ENCODE data around the gene JAKMIP1. TPM values are rescaled to one million over a fixed set of nuclear protein-coding genes. Genes with fewer than 3 reads are reported as not detected.

JAKMIP1 gene
- total RNA-seq, 1 experiment from 2014 or later: not detected

- Histone ChIP-seq H3K79me2 (ENCODE audit: insufficient read depth, low read length) (no peaks in the 10 kb centered on the region), H3K27me3 (ENCODE audit: insufficient read depth, low read length) (peaks cover 22% of the 10 kb centered on the region), H3K9me2 (ENCODE audit: insufficient read depth) (no peaks in the 10 kb centered on the region), H3K4me2 (ENCODE audit: low read length) (no peak overlapping the region), H3K4me1 (ENCODE audit: control insufficient read depth in 1 of 2, insufficient read depth in 2 of 2, low read length in 2 of 2) (peaks cover 0 to 7% of the 10 kb centered on the region in 2 experiments; a peak in 1 of 4 replicates), H4K20me1 (ENCODE audit: insufficient read depth) (no peaks in the 10 kb centered on the region), H3K4me3 (replicated peaks in 1 of 2; ENCODE audit: low read depth in 1 of 2, low read length in 2 of 2) (no peak overlapping the region), H3K9me3 (ENCODE audit: control insufficient read depth in 1 of 2, insufficient read depth in 1 of 2, low read depth in 1 of 2, low read length in 2 of 2) (no peaks in the 10 kb centered on the region), H3K9ac (ENCODE audit: low read length) (no peak overlapping the region), H2AFZ (ENCODE audit: low read depth, low read length, poor library complexity, severe bottlenecking) (no peak overlapping the region), H3K27ac (ENCODE audit: low read depth, low read length) (no peak overlapping the region), H3K36me3 (ENCODE audit: control insufficient read depth in 1 of 2, insufficient read depth in 2 of 2, low read length in 2 of 2) (no peaks in the 10 kb centered on the region)
- BruUV-seq (replicated peaks): no TSS peak
- intact Hi-C loops (cut with micrococcal nuclease): no loop called here
- RAD21 ChIA-PET (ENCODE audit: low non-redundant PET in 1 of 2, low total read pairs in 2 of 2, uncharacterized antibody in 2 of 2, unreplicated experiment in 2 of 2): no interaction called here
- POLR2A ChIA-PET: no interaction called here
- CTCF ChIA-PET: no interaction called here
- no peak for TF ChIP-seq JUND (IDR thresholded peaks at IDR 0.05)
- TF ChIP-seq YY1 (IDR thresholded peaks at IDR 0.05; ENCODE audit: extremely low read depth, insufficient replicate concordance, low read depth, low read length): no peak
- TF ChIP-seq EGR1 (IDR thresholded peaks at IDR 0.05; ENCODE audit: low read depth): no peak
- TF ChIP-seq MAX (IDR thresholded peaks at IDR 0.05): no peak
- TF ChIP-seq POLR2AphosphoS5 (IDR thresholded peaks at IDR 0.05; ENCODE audit: low read depth, low read length): no peak
- no peak for TF ChIP-seq ZNF274 (IDR thresholded peaks at IDR 0.05; ENCODE audit: low read depth, low read length)
- no peak for TF ChIP-seq ZFX (IDR thresholded peaks at IDR 0.05)
- no peak for TF ChIP-seq ATF3 (IDR thresholded peaks at IDR 0.05)
- TF ChIP-seq EZH2phosphoT487 (IDR thresholded peaks at IDR 0.05; ENCODE audit: borderline replicate concordance): no peak
- no peak for TF ChIP-seq ZBTB33 (IDR thresholded peaks at IDR 0.05; ENCODE audit: extremely low read depth, insufficient replicate concordance, low read length)
- TF ChIP-seq SRF (IDR thresholded peaks at IDR 0.05; ENCODE audit: low read depth): no peak
- no peak for TF ChIP-seq RAD21 (IDR thresholded peaks at IDR 0.05; ENCODE audit: low read depth)
- TF ChIP-seq FOSL1 (IDR thresholded peaks at IDR 0.05; ENCODE audit: low read depth): no peak
- TF ChIP-seq CTCF (IDR thresholded peaks at IDR 0.05 in 2 of 3, conservative IDR thresholded peaks at IDR 0.05 in 1 of 3; ENCODE audit: borderline replicate concordance in 1 of 3, insufficient read depth in 1 of 3, low read depth in 2 of 3, low read length in 2 of 3): no peak
- TF ChIP-seq EZH2 (IDR thresholded peaks at IDR 0.05): no peak
- TF ChIP-seq SP1 (IDR thresholded peaks at IDR 0.05; ENCODE audit: low read depth): no peak
- TF ChIP-seq TCF7L2 (IDR thresholded peaks at IDR 0.05; ENCODE audit: borderline replicate concordance, extremely low read depth, insufficient read depth, insufficient read length): no peak
- ATAC-seq (no peak), DNase-seq (ENCODE audit: low read depth, low spot score) (no peak)
Measured at GRCh38 chr4:5995901-5996623, 204.3 kb downstream of the JAKMIP1 start.
